ENCODE results near the gene RFWD3.
A peak's percentile ranks its signal among the peaks of the same experiment; 100 is the strongest.

RFWD3 gene

GRCh38 chr16:74666425-74667254 is at the start of gene RFWD3:
TSS of gene RFWD3 (minus strand) at chr16:74666877. CDS start at chr16:74661449, 5,428 bp downstream.
- Histone ChIP-seq H3K4me1 (ENCODE audit: control insufficient read depth, insufficient read depth, low read length) (no peaks in the 10 kb centered on the region), H3K4me3 (ENCODE audit: low read depth, low read length) (peak within 1 kb of the TSS; percentile 91), H3K36me3 (ENCODE audit: control insufficient read depth, insufficient read depth, low read length) (peaks cover 38% of the 10 kb centered on the region), H3K9me3 (ENCODE audit: control insufficient read depth, insufficient read depth, low read depth, low read length) (no peaks in the 10 kb centered on the region), H3K27ac (ENCODE audit: low read depth, low read length) (peak within 1 kb of the TSS; percentile 93), H3K9ac (ENCODE audit: low read length) (peak within 1 kb of the TSS; percentile 96), H3K27me3 (ENCODE audit: control insufficient read depth, insufficient read depth, low read length) (no peaks in the 10 kb centered on the region)

- Histone ChIP-seq H3K4me1 (ENCODE audit: control insufficient read depth, insufficient read depth, low read length) (no peaks in the 10 kb centered on the region), H3K27ac (ENCODE audit: low read depth, low read length) (no peak overlapping the region)
Observed at GRCh38 chr16:74716355-74716754, 49.7 kb upstream of the RFWD3 start.

GRCh38 chr16:74713876-74714275 is 47.2 kb upstream of the RFWD3 start:
- H3K4me1 ChIP-seq (ENCODE audit: control insufficient read depth, insufficient read depth, low read length) = no peaks in the 10 kb centered on the region
- no peak overlapping the region for H3K4me3 ChIP-seq (ENCODE audit: low read depth, low read length)
- H3K27me3 ChIP-seq (ENCODE audit: control insufficient read depth, insufficient read depth, low read length) = no peaks in the 10 kb centered on the region
- no peaks in the 10 kb centered on the region for H3K36me3 ChIP-seq (ENCODE audit: control insufficient read depth, insufficient read depth, low read length)
- H3K9ac ChIP-seq (ENCODE audit: low read length) = no peak overlapping the region
- H3K9me3 ChIP-seq (ENCODE audit: control insufficient read depth, insufficient read depth, low read depth, low read length) = no peaks in the 10 kb centered on the region
- H3K27ac ChIP-seq (ENCODE audit: low read depth, low read length) = no peak overlapping the region

More at GRCh38 chr16:74716355-74716754, 49.7 kb upstream of the RFWD3 start:
- no peaks in the 10 kb centered on the region for H3K9me3 ChIP-seq (ENCODE audit: control insufficient read depth, insufficient read depth, low read depth, low read length)
- no peak overlapping the region for H3K9ac ChIP-seq (ENCODE audit: low read length)
- H3K27me3 ChIP-seq (ENCODE audit: control insufficient read depth, insufficient read depth, low read length) = no peaks in the 10 kb centered on the region
- H3K36me3 ChIP-seq (ENCODE audit: control insufficient read depth, insufficient read depth, low read length) = no peaks in the 10 kb centered on the region
- H3K4me3 ChIP-seq (ENCODE audit: low read depth, low read length) = no peak overlapping the region

- no peaks in the 10 kb centered on the region; the same call in 1 of the 2 replicates for H3K27me3 ChIP-seq (ENCODE audit: control insufficient read depth, insufficient read depth, low read length)
- H3K9me3 ChIP-seq (ENCODE audit: control insufficient read depth, insufficient read depth, low read depth, low read length) = no peaks in the 10 kb centered on the region
- no peak overlapping the region for H3K4me3 ChIP-seq (ENCODE audit: low read depth, low read length)
- H3K36me3 ChIP-seq (ENCODE audit: control insufficient read depth, insufficient read depth, low read length) = no peaks in the 10 kb centered on the region
- H3K9ac ChIP-seq (ENCODE audit: low read length) = no peak overlapping the region
- H3K4me1 ChIP-seq (ENCODE audit: control insufficient read depth, insufficient read depth, low read length) = no peaks in the 10 kb centered on the region
- no peak overlapping the region for H3K27ac ChIP-seq (ENCODE audit: low read depth, low read length)
Observed at GRCh38 chr16:74713325-74713724, 46.6 kb upstream of the RFWD3 start.

DNA sequence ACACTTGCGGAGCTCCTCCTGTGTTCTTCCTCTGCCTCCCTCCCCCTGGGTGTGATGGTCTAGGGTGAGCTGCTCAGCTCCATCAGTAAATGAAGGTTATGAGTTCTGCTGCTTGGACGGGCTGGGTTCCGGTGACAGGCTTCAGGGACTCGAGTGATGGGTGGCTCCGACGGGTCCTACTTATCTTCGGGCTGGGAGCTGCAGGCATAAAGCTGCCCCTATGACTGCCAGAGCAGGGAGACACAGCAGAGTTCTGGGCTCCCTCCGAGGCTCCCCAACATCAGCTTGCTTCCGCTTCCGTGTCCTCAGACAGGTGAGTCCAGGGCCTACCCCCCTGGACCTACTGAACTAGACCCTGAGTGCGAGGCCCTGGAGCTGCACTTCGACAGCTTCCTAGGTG is 45.3 kb upstream of the RFWD3 start:
- no peaks in the 10 kb centered on the region for H3K9me3 ChIP-seq (ENCODE audit: control insufficient read depth, insufficient read depth, low read depth, low read length)
- H3K27ac ChIP-seq (ENCODE audit: low read depth, low read length) = no peak overlapping the region
- H3K4me1 ChIP-seq (ENCODE audit: control insufficient read depth, insufficient read depth, low read length) = no peaks in the 10 kb centered on the region
- H3K27me3 ChIP-seq (ENCODE audit: control insufficient read depth, insufficient read depth, low read length) = no peaks in the 10 kb centered on the region; the same call in 1 of the 2 replicates
- no peak overlapping the region for H3K4me3 ChIP-seq (ENCODE audit: low read depth, low read length)
- no peaks in the 10 kb centered on the region for H3K36me3 ChIP-seq (ENCODE audit: control insufficient read depth, insufficient read depth, low read length)
- no peak overlapping the region for H3K9ac ChIP-seq (ENCODE audit: low read length)

DNA sequence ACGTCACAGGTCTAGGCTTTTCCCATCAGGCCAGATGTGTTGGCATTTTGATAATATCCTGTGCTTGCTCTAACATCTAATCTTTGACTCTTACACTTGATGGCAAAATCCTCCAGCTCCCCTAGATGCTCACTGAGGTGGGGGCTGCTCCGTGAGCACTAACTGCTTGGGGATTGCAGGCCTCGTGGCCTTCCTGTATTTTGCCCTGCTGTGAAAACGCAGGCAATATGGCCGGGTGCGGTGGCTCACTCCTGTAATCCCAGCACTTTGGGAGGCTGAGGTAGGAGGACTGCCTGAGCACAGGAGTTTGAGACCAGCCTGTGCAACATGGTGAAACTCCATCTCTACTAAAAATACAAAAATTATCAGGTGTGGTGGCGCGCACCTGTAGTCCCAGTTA is 43.7 kb upstream of the RFWD3 start:
- Histone ChIP-seq H3K27ac (ENCODE audit: low read depth, low read length) (no peak overlapping the region), H3K9ac (ENCODE audit: low read length) (no peak overlapping the region), H3K9me3 (ENCODE audit: control insufficient read depth, insufficient read depth, low read depth, low read length) (no peaks in the 10 kb centered on the region), H3K4me3 (ENCODE audit: low read depth, low read length) (no peak overlapping the region), H3K27me3 (ENCODE audit: control insufficient read depth, insufficient read depth, low read length) (no peaks in the 10 kb centered on the region; the same call in 1 of the 2 replicates), H3K36me3 (ENCODE audit: control insufficient read depth, insufficient read depth, low read length) (no peaks in the 10 kb centered on the region), H3K4me1 (ENCODE audit: control insufficient read depth, insufficient read depth, low read length) (no peaks in the 10 kb centered on the region)

DNA sequence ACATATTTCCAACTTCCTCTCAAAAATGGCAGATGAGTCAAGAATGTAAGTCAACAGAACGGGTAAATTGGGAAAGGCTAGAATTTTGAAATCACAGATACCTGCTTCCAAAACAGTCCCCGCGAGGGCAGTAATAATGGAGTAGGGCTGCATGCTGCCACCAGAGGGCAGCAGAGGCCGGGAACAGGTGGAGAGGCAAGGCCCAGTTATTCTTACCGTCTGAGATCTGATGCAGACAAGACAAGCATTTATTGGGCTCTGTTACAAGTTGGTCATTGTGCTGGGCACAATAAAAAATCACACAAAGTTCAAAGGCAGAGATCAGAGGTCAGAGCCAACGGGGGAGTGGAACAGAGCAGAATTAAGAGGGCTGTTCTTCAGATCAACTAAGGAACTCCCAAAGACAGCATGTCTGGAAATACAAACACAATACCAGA is 42.8 kb upstream of the RFWD3 start:
- Histone ChIP-seq H3K27me3 (ENCODE audit: control insufficient read depth, insufficient read depth, low read length) (no peaks in the 10 kb centered on the region; the same call in 1 of the 2 replicates), H3K27ac (ENCODE audit: low read depth, low read length) (no peak overlapping the region), H3K9me3 (ENCODE audit: control insufficient read depth, insufficient read depth, low read depth, low read length) (no peaks in the 10 kb centered on the region), H3K4me3 (ENCODE audit: low read depth, low read length) (no peak overlapping the region), H3K4me1 (ENCODE audit: control insufficient read depth, insufficient read depth, low read length) (no peaks in the 10 kb centered on the region), H3K36me3 (ENCODE audit: control insufficient read depth, insufficient read depth, low read length) (no peaks in the 10 kb centered on the region), H3K9ac (ENCODE audit: low read length) (no peak overlapping the region)

DNA sequence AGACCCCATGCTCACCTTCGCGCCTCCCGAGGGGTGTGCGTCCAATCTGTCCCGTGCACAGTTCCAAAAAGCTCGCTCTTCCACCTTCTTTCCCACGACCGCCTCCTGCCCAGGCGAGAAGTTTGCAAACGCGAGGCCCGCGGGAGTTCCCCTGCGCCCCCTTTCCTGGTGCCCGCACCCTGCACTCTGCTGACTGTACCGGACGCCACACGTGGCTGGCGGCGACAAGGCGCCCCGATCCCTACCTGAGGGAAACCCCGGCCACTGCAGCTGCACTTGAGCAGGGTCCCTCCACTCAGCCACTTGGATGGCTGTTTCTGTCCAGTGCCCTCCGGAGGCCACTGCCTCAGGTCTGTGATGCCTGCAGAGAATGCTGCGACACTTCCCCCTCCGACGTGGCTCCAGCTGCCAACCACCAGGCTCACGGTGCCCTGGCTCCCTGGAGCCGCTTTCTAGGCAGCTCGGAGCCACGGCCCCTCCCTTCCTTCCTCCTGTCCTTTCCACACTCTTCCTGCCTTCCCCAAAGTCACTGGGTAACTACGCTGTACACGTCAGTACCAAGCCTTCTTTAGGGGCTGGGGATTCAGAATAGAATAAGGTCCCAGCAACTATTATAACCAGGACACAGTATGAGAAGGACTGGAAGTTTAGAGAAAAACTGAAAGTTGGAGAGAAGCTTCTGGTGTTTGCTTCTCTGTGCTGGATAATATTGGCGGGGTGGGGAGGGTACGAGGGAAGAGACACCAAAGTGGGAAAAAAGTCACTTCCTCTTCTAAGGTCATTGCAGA is 34.0 kb upstream of the RFWD3 start, which contains the start of gene MLKL:
Gene MLKL, minus strand, starts transcription at position 425 of the 788 bp plus-strand sequence. CDS start 5,105 bp downstream, outside the sequence.
- Histone ChIP-seq H3K9ac (ENCODE audit: low read length) (no peak within 1 kb of the TSS), H3K27ac (ENCODE audit: low read depth, low read length) (no peak within 1 kb of the TSS), H3K36me3 (ENCODE audit: control insufficient read depth, insufficient read depth, low read length) (no peaks in the 10 kb centered on the region), H3K9me3 (ENCODE audit: control insufficient read depth, insufficient read depth, low read depth, low read length) (no peaks in the 10 kb centered on the region), H3K4me3 (ENCODE audit: low read depth, low read length) (peak within 1 kb of the TSS; percentile 51), H3K4me1 (ENCODE audit: control insufficient read depth, insufficient read depth, low read length) (peaks cover 5% of the 10 kb centered on the region; the same call in 1 of the 2 replicates), H3K27me3 (ENCODE audit: control insufficient read depth, insufficient read depth, low read length) (peaks cover 10% of the 10 kb centered on the region; the same call in 1 of the 2 replicates)

DNA sequence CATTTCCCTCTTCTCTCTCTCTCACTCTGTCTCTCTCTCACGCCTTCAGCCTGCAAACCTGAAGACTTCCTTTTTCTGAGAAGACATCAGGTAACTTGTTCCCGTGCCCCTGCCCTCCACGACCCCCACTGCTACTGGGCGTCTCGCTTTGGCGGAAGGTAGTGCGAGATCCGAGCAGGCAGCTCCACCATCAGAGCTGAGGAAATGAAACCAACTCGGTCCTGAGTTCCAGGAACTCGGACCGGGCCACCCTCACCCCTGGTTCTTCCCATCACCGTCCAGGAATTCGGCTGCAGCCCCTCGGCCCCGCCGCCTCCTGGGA is 33.4 kb upstream of the RFWD3 start:
- H3K4me1 ChIP-seq (ENCODE audit: control insufficient read depth, insufficient read depth, low read length) = peaks cover 5% of the 10 kb centered on the region; the same call in 1 of the 2 replicates

DNA sequence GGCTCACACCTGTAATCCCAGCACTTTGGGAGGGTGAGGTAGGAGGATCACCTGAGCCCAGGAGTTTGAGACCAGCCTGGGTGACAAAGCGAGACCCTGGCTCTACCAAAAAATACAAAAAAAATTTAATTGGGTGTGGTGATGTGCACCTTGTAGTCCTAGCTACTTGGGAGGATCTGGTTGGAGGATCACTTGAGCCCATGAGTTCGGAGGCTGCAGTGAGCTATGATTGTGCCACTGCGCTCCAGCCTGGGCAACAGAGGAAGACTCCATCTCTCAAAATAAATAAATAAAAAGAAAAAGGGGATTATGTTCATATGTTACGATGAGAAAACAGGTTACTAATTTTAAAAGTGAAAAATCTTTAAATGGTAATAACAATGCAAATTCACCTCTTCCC is 33.0 kb upstream of the RFWD3 start:
- H3K4me3 ChIP-seq (ENCODE audit: low read depth, low read length) = peak overlapping the region; percentile 51; the same call in 1 of the 2 replicates
- no peak overlapping the region for H3K9ac ChIP-seq (ENCODE audit: low read length)
- peaks cover 10% of the 10 kb centered on the region; the same call in 1 of the 2 replicates for H3K27me3 ChIP-seq (ENCODE audit: control insufficient read depth, insufficient read depth, low read length)
- H3K4me1 ChIP-seq (ENCODE audit: control insufficient read depth, insufficient read depth, low read length) = peaks cover 5% of the 10 kb centered on the region; the same call in 1 of the 2 replicates
- no peaks in the 10 kb centered on the region for H3K36me3 ChIP-seq (ENCODE audit: control insufficient read depth, insufficient read depth, low read length)
- no peaks in the 10 kb centered on the region for H3K9me3 ChIP-seq (ENCODE audit: control insufficient read depth, insufficient read depth, low read depth, low read length)
- no peak overlapping the region for H3K27ac ChIP-seq (ENCODE audit: low read depth, low read length)

More for the DNA sequence above, 33.4 kb upstream of the RFWD3 start:
- Histone ChIP-seq H3K36me3 (ENCODE audit: control insufficient read depth, insufficient read depth, low read length) (no peaks in the 10 kb centered on the region), H3K9me3 (ENCODE audit: control insufficient read depth, insufficient read depth, low read depth, low read length) (no peaks in the 10 kb centered on the region), H3K27ac (ENCODE audit: low read depth, low read length) (no peak overlapping the region), H3K4me3 (ENCODE audit: low read depth, low read length) (peak overlapping the region; percentile 51), H3K9ac (ENCODE audit: low read length) (no peak overlapping the region), H3K27me3 (ENCODE audit: control insufficient read depth, insufficient read depth, low read length) (peaks cover 10% of the 10 kb centered on the region; the same call in 1 of the 2 replicates)

Data from HUES6 (cell line).